ENCODE results near the gene RASIP1.

RASIP1 gene

GRCh38 chr19:48724796-48725753, 15.3 kb downstream of the RASIP1 start (continued):
- TF ChIP-seq ATF2 (tag by site-specific recombination; IDR thresholded peaks at IDR 0.05; ENCODE audit: low read depth) = peak; percentile 49; the same call in 1 of the 2 replicates
- no peak for TF ChIP-seq ZNF280C (tag by site-specific recombination; IDR thresholded peaks at IDR 0.05)
- no peak for TF ChIP-seq ZNF843 (tag by site-specific recombination; IDR thresholded peaks at IDR 0.05)
- no peak for TF ChIP-seq HOXC10 (CRISPR knock-in tag; IDR thresholded peaks at IDR 0.05)
- no peak for TF ChIP-seq ZNF776 (tag by site-specific recombination; IDR thresholded peaks at IDR 0.05; ENCODE audit: borderline replicate concordance)
- TF ChIP-seq GLI4 (tag by site-specific recombination; IDR thresholded peaks at IDR 0.05) = no peak
- no peak for TF ChIP-seq PRDM2 (tag by site-specific recombination; IDR thresholded peaks at IDR 0.05; ENCODE audit: borderline replicate concordance)
- no peak for TF ChIP-seq ZNF157 (tag by site-specific recombination; IDR thresholded peaks at IDR 0.05)
- TF ChIP-seq ZNF426 (tag by site-specific recombination; IDR thresholded peaks at IDR 0.05) = no peak

GRCh38 chr19:48722196-48722708, 18.2 kb downstream of the RASIP1 start:
- no peak overlapping the region for H3K27ac ChIP-seq (ENCODE audit: extremely low read depth, low read depth, low read length)
- H3K36me3 ChIP-seq (ENCODE audit: control insufficient read depth in 2 of 2, insufficient read depth in 1 of 2, low read length in 2 of 2) = no peaks in the 10 kb centered on the region
- CTCF ChIA-PET = interaction anchor here (0.6 to 1.0 kb wide), 3 partner anchors 17 to 271 kb away, joined by 3 to 6 read pairs (median 3); partner anchors contain the start of genes BCAT2 and RUVBL2
- H3K9me3 ChIP-seq (ENCODE audit: control insufficient read depth, insufficient read depth, low read depth, low read length) = no peaks in the 10 kb centered on the region
- TF ChIP-seq ZNF121 (tag by site-specific recombination; IDR thresholded peaks at IDR 0.05) (peak; percentile 89), ZNF362 (tag by site-specific recombination; IDR thresholded peaks at IDR 0.05) (0 out of 2 replicates have a peak, but pooled peaks have one; percentile 53), ZNF174 (tag by site-specific recombination; IDR thresholded peaks at IDR 0.05) (no peak)
- POLR2A ChIA-PET = interaction anchor here (2.5 kb wide), 1 partner anchor 16 kb away, joined by 20 read pairs; no protein-coding TSS in a partner anchor
- no peak overlapping the region for H3K4me3 ChIP-seq (ENCODE audit: low read depth, low read length)
- no peaks in the 10 kb centered on the region; the same call in 1 of the 2 replicates for H3K4me1 ChIP-seq (ENCODE audit: control insufficient read depth, insufficient read depth, low read length)
